Keratinocyte (primary cell): ENCODE results near the gene HEMK1. TPM values are rescaled to one million over a fixed set of nuclear protein-coding genes. Genes with fewer than 3 reads are reported as not detected.

Experiments
- DNase-seq: peaks from one replicate; pipeline ENCODE4 v3.0.0-alpha.2; 2011; ENCODE audit warnings: low read depth, missing footprints, low spot score
- FAIRE-seq: peaks from 2 replicates; lab custom pipeline; 2011; peaks lifted over from hg19 to GRCh38; lab: Jason Lieb, UNC
- H2AFZ ChIP-seq: 2 replicates; pipeline ENCODE4 v1.6.0; 2012; ENCODE audit warnings: low read length, control low read depth, inconsistent platforms; ENCODE audit not compliant: control insufficient read depth
- H3K27ac ChIP-seq: 2 replicates; pipeline ENCODE4 v1.5.1; 2011; ENCODE audit warnings: low read length; ENCODE audit not compliant: control insufficient read depth, insufficient read depth
- H3K27me3 ChIP-seq: 3 replicates; pipeline ENCODE4 v1.6.0; 2011; ENCODE audit warnings: low read length; ENCODE audit not compliant: control insufficient read depth, insufficient read depth; ENCODE audit errors: extremely low read depth
- H3K36me3 ChIP-seq, 2 experiments: 2 replicates in 1 of 2; 3 replicates in 1 of 2; pipeline ENCODE4 v1.5.1; 2011; ENCODE audit warnings: low read length in 2 of 2, mild to moderate bottlenecking in 1 of 2; ENCODE audit not compliant: control insufficient read depth in 2 of 2, insufficient read depth in 2 of 2; ENCODE audit errors: extremely low read depth in 1 of 2
- H3K4me1 ChIP-seq: 3 replicates; pipeline ENCODE4 v1.5.1; 2011; ENCODE audit warnings: low read length; ENCODE audit not compliant: control insufficient read depth, insufficient read depth; ENCODE audit errors: extremely low read depth
- H3K4me2 ChIP-seq: 3 replicates; pipeline ENCODE4 v1.6.0; 2011; ENCODE audit warnings: low read depth, low read length; ENCODE audit not compliant: control insufficient read depth, insufficient read depth; ENCODE audit errors: extremely low read depth
- H3K4me3 ChIP-seq, 3 experiments: fragments of 200-600 bp in 1 of 3; sonication (generic) in 1 of 3; 2 replicates in 2 of 3; 3 replicates in 1 of 3; pipeline ENCODE4 v1.5.1; 2011 to 2016; ENCODE audit warnings: low read length in 3 of 3, mild to moderate bottlenecking in 3 of 3, control low read depth in 2 of 3, inconsistent platforms in 1 of 3, low read depth in 1 of 3, mixed read lengths in 1 of 3, mixed run types in 1 of 3, moderate library complexity in 1 of 3; ENCODE audit not compliant: control insufficient read depth in 2 of 3, insufficient read depth in 2 of 3; ENCODE audit errors: extremely low read depth in 1 of 3
- H3K79me2 ChIP-seq: 2 replicates; pipeline ENCODE4 v1.6.0; 2012; ENCODE audit warnings: low read length; ENCODE audit not compliant: control insufficient read depth, insufficient read depth
- H3K9ac ChIP-seq: 3 replicates; pipeline ENCODE4 v1.6.0; 2011; ENCODE audit warnings: low read length; ENCODE audit not compliant: control insufficient read depth, insufficient read depth; ENCODE audit errors: extremely low read depth
- H3K9me1 ChIP-seq: 3 replicates; pipeline ENCODE4 v1.6.0; 2011; ENCODE audit warnings: low read length; ENCODE audit not compliant: control insufficient read depth, insufficient read depth; ENCODE audit errors: extremely low read depth
- H3K9me3 ChIP-seq: 2 replicates; pipeline ENCODE4 v1.5.1; 2012; ENCODE audit warnings: low read depth, low read length; ENCODE audit not compliant: control insufficient read depth
- H4K20me1 ChIP-seq: 3 replicates; pipeline ENCODE4 v1.6.0; 2011; ENCODE audit warnings: low read length; ENCODE audit not compliant: control insufficient read depth, insufficient read depth; ENCODE audit errors: extremely low read depth
- CTCF ChIP-seq, 3 experiments: IDR thresholded peaks in 1 of 3; conservative IDR thresholded peaks in 1 of 3; optimal IDR thresholded peaks in 1 of 3; 2 replicates in 2 of 3; 3 replicates in 1 of 3; pipeline versions ENCODE3 to v1.5.1; 2011; ENCODE audit warnings: low read length in 3 of 3, mild to moderate bottlenecking in 3 of 3, moderate library complexity in 2 of 3, control low read depth in 1 of 3, inconsistent platforms in 1 of 3; ENCODE audit not compliant: insufficient read depth in 2 of 3; ENCODE audit errors: extremely low read depth in 1 of 3
- EZH2 ChIP-seq: IDR thresholded peaks from one replicate; pipeline ENCODE4 v1.6.1; 2012; ENCODE audit warnings: inconsistent platforms, mild to moderate bottlenecking, low read length, moderate library complexity
- dilution Hi-C: fragments of 300-500 bp; cut with MboI; formaldehyde crosslinking; loops from one replicate; pipeline ENCODE4 v1.7.0; 2020; ENCODE audit warnings: low sequenced_read_pairs; ENCODE audit not compliant: extremely low pct_ligation_motif_present
- polyA plus RNA-seq, 5 experiments: library from polyadenylated mRNA; depleted of rRNA in 3 of 5; stranded (reverse) in 3 of 5; stranded (forward) in 1 of 5; unstranded in 1 of 5; fragments of >200 nt; gene quantifications; 1 replicate in 1 of 5; 2 replicates in 3 of 5; 3 replicates in 1 of 5; pipeline versions ENCODE4 v1.2.1 to v1.2.3, GENCODE V29; 2011 to 2012; ENCODE audit warnings: missing spikeins in 2 of 5, low read depth in 1 of 5, low replicate concordance in 1 of 5

The HEMK1 gene
- polyA plus RNA-seq, 1 donor (not counting 4 experiments of a cell fraction or from before 2014, with no cell fraction given), result 13.0 TPM

GRCh38 chr3:50549226-50549625 is 20.1 kb upstream of the HEMK1 start:
- no peak for DNase-seq
- no peak for FAIRE-seq
- peaks cover 19% of the 10 kb centered on the region for H3K27me3 ChIP-seq
- TF ChIP-seq CTCF (optimal IDR thresholded peaks at IDR 0.05 in 1 of 3, IDR thresholded peaks at IDR 0.05 in 1 of 3, conservative IDR thresholded peaks at IDR 0.05 in 1 of 3; ENCODE audit: extremely low read depth in 1 of 3, insufficient read depth in 2 of 3, low read length in 3 of 3), result no peak
- TF ChIP-seq EZH2, result no peak
- no peak overlapping the region for H3K9ac ChIP-seq
- no peaks in the 10 kb centered on the region for H3K79me2 ChIP-seq
- no peak overlapping the region for H2AFZ ChIP-seq
- no peak overlapping the region for H3K4me2 ChIP-seq
- H3K4me3 ChIP-seq, result no peak overlapping the region
- no peaks in the 10 kb centered on the region for H3K9me3 ChIP-seq
- no peak overlapping the region for H3K27ac ChIP-seq
- H4K20me1 ChIP-seq, result no peaks in the 10 kb centered on the region
- dilution Hi-C loops, result no loop called here
- H3K4me1 ChIP-seq, result peaks cover 8% of the 10 kb centered on the region
- no peaks in the 10 kb centered on the region for H3K36me3 ChIP-seq
- no peaks in the 10 kb centered on the region for H3K9me1 ChIP-seq

- DNase-seq, result no peak
Measured at GRCh38 chr3:50550079-50550736, 19.1 kb upstream of the HEMK1 start.

More at GRCh38 chr3:50550079-50550736, 19.1 kb upstream of the HEMK1 start:
- FAIRE-seq, result no peak
- Histone ChIP-seq H3K4me3 (no peak overlapping the region), H3K27ac (no peak overlapping the region), H2AFZ (no peak overlapping the region), H3K36me3 (no peaks in the 10 kb centered on the region), H4K20me1 (no peaks in the 10 kb centered on the region), H3K79me2 (no peaks in the 10 kb centered on the region), H3K9me1 (no peaks in the 10 kb centered on the region), H3K27me3 (peaks cover 28% of the 10 kb centered on the region), H3K4me1 (peaks cover 8% of the 10 kb centered on the region), H3K9me3 (no peaks in the 10 kb centered on the region), H3K4me2 (no peak overlapping the region), H3K9ac (no peak overlapping the region)
- dilution Hi-C loops, result no loop called here
- peak in 2 of 3 experiments; percentile 67 to 85 for TF ChIP-seq CTCF (optimal IDR thresholded peaks at IDR 0.05 in 1 of 3, IDR thresholded peaks at IDR 0.05 in 1 of 3, conservative IDR thresholded peaks at IDR 0.05 in 1 of 3; ENCODE audit: extremely low read depth in 1 of 3, insufficient read depth in 2 of 3, low read length in 3 of 3)
- TF ChIP-seq EZH2, result no peak
